ENCODE data around the gene MGAT5B.

DNA sequence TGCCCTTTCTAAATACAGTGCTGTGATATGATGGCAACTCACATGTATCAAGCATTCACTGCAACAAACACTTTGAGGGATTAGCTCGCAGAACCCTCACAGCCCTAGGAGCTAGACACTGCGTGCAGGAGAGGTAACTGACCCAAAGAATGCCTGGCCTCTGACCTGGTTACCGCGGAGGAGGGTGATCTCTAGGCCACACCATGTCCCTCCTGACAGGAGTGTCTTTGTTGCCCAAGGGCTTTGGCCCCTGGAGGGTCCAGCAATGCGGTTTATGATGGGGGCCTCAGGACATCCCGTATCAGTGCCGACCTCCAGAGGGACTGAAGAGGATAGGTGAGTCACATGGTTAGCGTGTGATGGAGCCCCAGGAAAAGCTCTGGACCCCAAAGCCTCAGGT, 130.6 kb downstream of the MGAT5B start:
- no peak for TF ChIP-seq EZH2 (IDR thresholded peaks at IDR 0.05; ENCODE audit: low read length, missing control alignments)
- no peak for TF ChIP-seq CTCF (conservative IDR thresholded peaks at IDR 0.05 in 1 of 2, IDR thresholded peaks at IDR 0.05 in 1 of 2; ENCODE audit: low read depth in 1 of 2, low read length in 2 of 2)

Data from fibroblast of lung (primary cell).